ENCODE data around the gene CDC42SE2.
"Not testable (repeated sequence)": the region's sequence is repeated elsewhere in the genome, so short reads cannot be mapped to it uniquely, and the experiment has no call there.

Gene CDC42SE2

DNA sequence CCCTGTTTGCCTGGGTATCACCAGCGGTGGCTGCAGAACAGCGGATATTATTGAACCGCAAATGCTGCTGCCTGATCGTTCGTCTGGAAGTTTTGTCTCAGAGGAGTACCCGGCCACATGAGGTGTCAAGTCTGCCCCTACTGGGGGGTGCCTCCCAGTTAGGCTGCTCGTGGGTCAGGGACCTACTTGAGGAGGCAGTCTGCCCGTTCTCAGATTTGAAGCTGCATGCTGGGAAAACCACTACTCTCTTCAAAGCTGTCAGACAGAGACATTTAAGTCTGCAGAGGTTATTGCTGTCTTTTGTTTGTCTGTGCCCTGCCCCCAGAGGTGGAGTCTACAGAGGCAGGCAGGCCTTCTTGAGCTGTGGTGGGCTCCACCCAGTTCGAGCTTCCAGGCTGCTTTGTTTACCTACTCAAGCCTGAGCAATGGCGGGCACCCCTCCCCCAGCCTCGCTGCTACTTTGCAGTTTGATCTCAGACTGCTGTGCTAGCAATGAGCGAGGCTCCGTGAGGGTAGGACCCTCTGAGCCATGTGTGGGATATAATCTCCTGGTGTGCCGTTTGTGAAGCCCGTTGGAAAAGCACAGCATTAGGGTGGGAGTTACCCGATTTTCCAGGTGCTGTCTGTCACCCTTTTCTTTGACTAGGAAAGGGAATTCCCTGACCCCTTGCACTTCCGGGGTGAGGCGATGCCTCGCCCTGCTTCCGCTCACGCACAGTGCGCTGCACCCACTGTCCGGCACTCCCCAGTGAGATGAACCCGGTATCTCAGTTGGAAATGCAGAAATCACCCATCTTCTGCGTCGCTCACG, 73.6 kb downstream of the CDC42SE2 start:
- not testable (repeated sequence) for H3K4me3 ChIP-seq (replicated peaks; ENCODE audit: insufficient read depth, low read length); H3K27me3 ChIP-seq (ENCODE audit: insufficient read depth, poor library complexity, severe bottlenecking); DNase-seq (ENCODE audit: low read depth in 1 of 2, low spot score in 1 of 2); H3K27ac ChIP-seq (replicated peaks)

DNA sequence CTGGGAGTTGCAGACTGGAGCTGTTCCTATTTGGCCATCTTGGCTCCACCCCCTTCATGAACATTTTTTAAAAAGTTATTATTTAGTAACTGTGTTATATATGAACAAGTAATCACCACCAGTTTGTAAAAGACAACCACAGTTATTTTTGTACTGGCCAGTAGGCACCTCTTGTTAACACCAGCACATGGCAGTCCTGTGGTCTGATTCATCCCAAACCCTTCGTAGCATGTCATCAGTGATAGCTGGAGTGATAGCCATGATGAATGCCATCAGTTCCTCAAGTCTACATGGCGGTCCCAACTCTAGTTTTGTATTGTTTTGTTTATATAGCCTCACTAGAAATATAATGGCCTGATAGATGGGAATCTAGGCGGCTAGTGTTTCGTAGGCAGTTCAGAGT, 74.2 kb downstream of the CDC42SE2 start:
- no peak for DNase-seq (ENCODE audit: low read depth in 1 of 2, low spot score in 1 of 2)

DNA sequence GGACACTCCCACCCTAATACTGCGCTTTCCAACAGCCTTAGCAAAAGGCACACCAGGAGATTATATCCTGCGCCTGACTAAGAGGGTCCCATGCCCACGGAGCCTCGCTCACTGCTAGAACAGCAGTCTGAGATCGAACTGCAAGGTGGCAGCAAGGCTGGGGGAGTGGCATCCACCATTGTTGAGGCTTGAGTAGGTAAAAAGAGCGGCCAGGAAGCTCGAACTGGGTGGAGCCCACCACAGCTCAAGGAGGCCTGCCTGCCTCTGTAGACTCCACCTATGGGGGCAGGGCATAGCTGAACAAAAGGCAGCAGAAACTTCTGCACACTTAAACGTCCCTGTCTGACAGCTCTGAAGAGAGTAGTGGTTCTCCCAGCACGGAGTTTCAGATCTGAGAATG, 80.4 kb downstream of the CDC42SE2 start:
- H3K27me3 ChIP-seq (ENCODE audit: insufficient read depth, poor library complexity, severe bottlenecking); H3K27ac ChIP-seq (replicated peaks); H3K4me3 ChIP-seq (replicated peaks; ENCODE audit: insufficient read depth, low read length); DNase-seq (ENCODE audit: low read depth in 1 of 2, low spot score in 1 of 2): not testable (repeated sequence)

More for the DNA sequence above, 74.2 kb downstream of the CDC42SE2 start:
- TF ChIP-seq GABPA (IDR thresholded peaks at IDR 0.05; ENCODE audit: low read depth) (no peak), SPI1 (IDR thresholded peaks at IDR 0.05; ENCODE audit: borderline replicate concordance, low read depth) (no peak), POLR2AphosphoS5 (IDR thresholded peaks at IDR 0.05; ENCODE audit: low read depth) (no peak)
- TF ChIP-seq, protein P1, sequence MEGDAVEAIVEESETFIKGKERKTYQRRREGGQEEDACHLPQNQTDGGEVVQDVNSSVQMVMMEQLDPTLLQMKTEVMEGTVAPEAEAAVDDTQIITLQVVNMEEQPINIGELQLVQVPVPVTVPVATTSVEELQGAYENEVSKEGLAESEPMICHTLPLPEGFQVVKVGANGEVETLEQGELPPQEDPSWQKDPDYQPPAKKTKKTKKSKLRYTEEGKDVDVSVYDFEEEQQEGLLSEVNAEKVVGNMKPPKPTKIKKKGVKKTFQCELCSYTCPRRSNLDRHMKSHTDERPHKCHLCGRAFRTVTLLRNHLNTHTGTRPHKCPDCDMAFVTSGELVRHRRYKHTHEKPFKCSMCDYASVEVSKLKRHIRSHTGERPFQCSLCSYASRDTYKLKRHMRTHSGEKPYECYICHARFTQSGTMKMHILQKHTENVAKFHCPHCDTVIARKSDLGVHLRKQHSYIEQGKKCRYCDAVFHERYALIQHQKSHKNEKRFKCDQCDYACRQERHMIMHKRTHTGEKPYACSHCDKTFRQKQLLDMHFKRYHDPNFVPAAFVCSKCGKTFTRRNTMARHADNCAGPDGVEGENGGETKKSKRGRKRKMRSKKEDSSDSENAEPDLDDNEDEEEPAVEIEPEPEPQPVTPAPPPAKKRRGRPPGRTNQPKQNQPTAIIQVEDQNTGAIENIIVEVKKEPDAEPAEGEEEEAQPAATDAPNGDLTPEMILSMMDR (IDR thresholded peaks at IDR 0.05; ENCODE audit: insufficient read depth, low read length) = no peak
- TF ChIP-seq, protein P2, sequence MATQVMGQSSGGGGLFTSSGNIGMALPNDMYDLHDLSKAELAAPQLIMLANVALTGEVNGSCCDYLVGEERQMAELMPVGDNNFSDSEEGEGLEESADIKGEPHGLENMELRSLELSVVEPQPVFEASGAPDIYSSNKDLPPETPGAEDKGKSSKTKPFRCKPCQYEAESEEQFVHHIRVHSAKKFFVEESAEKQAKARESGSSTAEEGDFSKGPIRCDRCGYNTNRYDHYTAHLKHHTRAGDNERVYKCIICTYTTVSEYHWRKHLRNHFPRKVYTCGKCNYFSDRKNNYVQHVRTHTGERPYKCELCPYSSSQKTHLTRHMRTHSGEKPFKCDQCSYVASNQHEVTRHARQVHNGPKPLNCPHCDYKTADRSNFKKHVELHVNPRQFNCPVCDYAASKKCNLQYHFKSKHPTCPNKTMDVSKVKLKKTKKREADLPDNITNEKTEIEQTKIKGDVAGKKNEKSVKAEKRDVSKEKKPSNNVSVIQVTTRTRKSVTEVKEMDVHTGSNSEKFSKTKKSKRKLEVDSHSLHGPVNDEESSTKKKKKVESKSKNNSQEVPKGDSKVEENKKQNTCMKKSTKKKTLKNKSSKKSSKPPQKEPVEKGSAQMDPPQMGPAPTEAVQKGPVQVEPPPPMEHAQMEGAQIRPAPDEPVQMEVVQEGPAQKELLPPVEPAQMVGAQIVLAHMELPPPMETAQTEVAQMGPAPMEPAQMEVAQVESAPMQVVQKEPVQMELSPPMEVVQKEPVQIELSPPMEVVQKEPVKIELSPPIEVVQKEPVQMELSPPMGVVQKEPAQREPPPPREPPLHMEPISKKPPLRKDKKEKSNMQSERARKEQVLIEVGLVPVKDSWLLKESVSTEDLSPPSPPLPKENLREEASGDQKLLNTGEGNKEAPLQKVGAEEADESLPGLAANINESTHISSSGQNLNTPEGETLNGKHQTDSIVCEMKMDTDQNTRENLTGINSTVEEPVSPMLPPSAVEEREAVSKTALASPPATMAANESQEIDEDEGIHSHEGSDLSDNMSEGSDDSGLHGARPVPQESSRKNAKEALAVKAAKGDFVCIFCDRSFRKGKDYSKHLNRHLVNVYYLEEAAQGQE (IDR thresholded peaks at IDR 0.05; ENCODE audit: insufficient replicate concordance, low read depth) = no peak
- H3K4me3 ChIP-seq (replicated peaks; ENCODE audit: insufficient read depth, low read length) = no peak overlapping the region
- no peaks in the 10 kb centered on the region for H3K27me3 ChIP-seq (ENCODE audit: insufficient read depth, poor library complexity, severe bottlenecking)
- H3K27ac ChIP-seq (replicated peaks) = no peak overlapping the region

DNA sequence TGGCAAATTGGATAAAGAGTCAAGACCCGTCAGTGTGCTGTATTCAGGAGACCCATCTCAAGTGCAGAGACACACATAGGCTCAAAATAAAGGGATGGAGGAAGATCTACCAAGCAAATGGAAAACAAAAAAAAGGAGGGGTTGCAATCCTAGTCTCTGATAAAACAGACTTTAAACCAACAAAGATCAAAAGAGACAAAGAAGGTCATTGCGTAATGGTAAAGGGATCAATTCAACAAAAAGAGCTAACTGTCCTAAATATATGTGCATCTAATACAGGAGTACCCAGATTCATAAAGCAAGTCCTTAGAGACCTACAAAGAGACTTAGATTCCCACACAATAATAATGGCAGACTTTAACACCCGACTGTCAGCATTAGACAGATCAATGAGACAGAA, 82.4 kb downstream of the CDC42SE2 start:
- not testable (repeated sequence) for H3K27ac ChIP-seq (replicated peaks); H3K27me3 ChIP-seq (ENCODE audit: insufficient read depth, poor library complexity, severe bottlenecking); H3K4me3 ChIP-seq (replicated peaks; ENCODE audit: insufficient read depth, low read length); DNase-seq (ENCODE audit: low read depth in 1 of 2, low spot score in 1 of 2)

DNA sequence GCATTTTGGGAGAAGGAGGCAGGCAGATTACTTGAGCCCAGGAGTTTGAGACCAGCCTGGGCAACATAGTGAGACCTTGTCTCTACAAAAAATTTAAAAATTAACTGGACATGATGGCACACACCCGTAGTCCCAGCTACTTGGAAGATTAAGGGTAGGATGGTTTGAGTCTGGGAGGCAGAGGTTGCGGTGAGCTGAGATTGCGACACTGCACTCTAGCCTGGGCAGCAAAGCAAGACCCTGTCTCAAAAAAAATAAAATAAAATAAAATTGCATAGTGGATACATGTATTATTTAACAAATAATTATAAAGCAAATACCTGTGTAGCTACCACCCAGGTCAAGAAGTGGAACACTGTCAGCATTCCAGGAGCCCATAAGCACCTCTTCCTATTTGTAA, 90.1 kb downstream of the CDC42SE2 start:
- H3K27me3 ChIP-seq (ENCODE audit: insufficient read depth, poor library complexity, severe bottlenecking) = no peaks in the 10 kb centered on the region
- DNase-seq (ENCODE audit: low read depth in 1 of 2, low spot score in 1 of 2) = no peak
- H3K4me3 ChIP-seq (replicated peaks; ENCODE audit: insufficient read depth, low read length) = no peak overlapping the region
- TF ChIP-seq, protein P2 (IDR thresholded peaks at IDR 0.05; ENCODE audit: insufficient replicate concordance, low read depth) = no peak
- TF ChIP-seq SPI1 (IDR thresholded peaks at IDR 0.05; ENCODE audit: borderline replicate concordance, low read depth) (no peak), POLR2AphosphoS5 (IDR thresholded peaks at IDR 0.05; ENCODE audit: low read depth) (no peak), GABPA (IDR thresholded peaks at IDR 0.05; ENCODE audit: low read depth) (no peak)
- TF ChIP-seq, protein P1 (IDR thresholded peaks at IDR 0.05; ENCODE audit: insufficient read depth, low read length) = no peak
- H3K27ac ChIP-seq (replicated peaks) = no peak overlapping the region
